Gastrocnemius medialis (tissue), 4 donors: ENCODE measurements around the gene CNTN2.

Experiments
- CTCF ChIP-seq, 5 experiments: fragments of 450-650 bp in 3 of 5; fragments of 200-600 bp in 2 of 5; sonication (generic) in 2 of 5; IDR thresholded peaks in 4 of 5; conservative IDR thresholded peaks in 1 of 5; 1 replicate in 4 of 5; 2 replicates in 1 of 5; pipeline ENCODE4 v1.5.1; 2016 to 2019; ENCODE audit warnings: antibody characterized with exemption in 5 of 5, mild to moderate bottlenecking in 3 of 5, moderate library complexity in 3 of 5
- POLR2A ChIP-seq, 2 donors: fragments of 450-650 bp; IDR thresholded peaks; one replicate each; pipeline ENCODE4 v1.6.1; 2017; ENCODE audit warnings: antibody characterized with exemption in 2 of 2, mild to moderate bottlenecking in 2 of 2, moderate library complexity in 2 of 2

GRCh38 chr1:205107327-205107726 lies 64.3 kb downstream of the CNTN2 start:
- no peak for TF ChIP-seq CTCF (IDR thresholded peaks at IDR 0.05 in 4 of 5, conservative IDR thresholded peaks at IDR 0.05 in 1 of 5)
- TF ChIP-seq POLR2A (IDR thresholded peaks at IDR 0.05): no peak
